Effector CD8-positive, alpha-beta T cell (primary cell): ENCODE data around the gene ADORA2A.

Experiments
- DNase-seq: peaks from one replicate; lab custom pipeline; 2025; lab: John Stamatoyannopoulos, UW
- total RNA-seq, 4 experiments: gene quantifications; one replicate each; lab custom pipeline; 2026; lab: John Stamatoyannopoulos, UW

ADORA2A gene
- 0.91 to 2.6 (median 1.2) reads per million in 4 experiments for total RNA-seq

DNA sequence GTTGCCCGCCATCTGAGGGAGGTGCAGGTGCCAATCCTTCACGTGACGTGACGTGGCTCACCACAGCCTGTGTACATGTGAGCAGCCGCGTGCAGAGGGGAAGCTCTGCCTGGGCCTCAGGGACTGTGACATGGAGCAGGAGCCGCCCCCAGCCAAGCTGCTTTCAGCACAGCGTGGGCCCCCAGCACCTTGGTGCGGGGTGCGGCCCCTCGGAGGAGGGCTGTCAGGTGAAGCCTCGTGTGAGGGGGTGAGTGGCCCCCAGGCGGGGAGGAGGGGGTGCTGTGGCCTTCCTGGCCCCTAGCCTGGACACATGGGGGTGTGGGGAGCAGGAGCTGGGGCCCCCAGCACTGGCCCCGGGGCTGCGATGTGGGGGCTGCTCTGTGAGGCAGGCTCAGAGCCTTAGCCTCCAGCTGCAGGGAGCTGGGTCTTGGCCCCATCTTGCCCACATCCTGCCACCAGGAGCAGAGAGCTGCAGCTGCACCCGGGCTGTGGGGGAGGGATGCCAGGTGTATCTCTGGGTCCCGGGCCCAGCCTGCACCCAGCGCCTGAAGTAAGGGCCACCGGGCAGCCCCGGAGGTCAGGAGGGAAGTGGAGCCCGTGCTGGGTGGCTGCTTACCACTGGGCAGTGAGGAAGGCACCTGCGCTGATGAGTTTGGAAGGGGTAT lies at the start of gene ADORA2A:
TSS of gene ADORA2A (plus strand) at position 100 of the 665 bp plus-strand sequence. CDS start 5,806 bp downstream, outside the sequence.
- DNase-seq: peak; percentile 80

DNA sequence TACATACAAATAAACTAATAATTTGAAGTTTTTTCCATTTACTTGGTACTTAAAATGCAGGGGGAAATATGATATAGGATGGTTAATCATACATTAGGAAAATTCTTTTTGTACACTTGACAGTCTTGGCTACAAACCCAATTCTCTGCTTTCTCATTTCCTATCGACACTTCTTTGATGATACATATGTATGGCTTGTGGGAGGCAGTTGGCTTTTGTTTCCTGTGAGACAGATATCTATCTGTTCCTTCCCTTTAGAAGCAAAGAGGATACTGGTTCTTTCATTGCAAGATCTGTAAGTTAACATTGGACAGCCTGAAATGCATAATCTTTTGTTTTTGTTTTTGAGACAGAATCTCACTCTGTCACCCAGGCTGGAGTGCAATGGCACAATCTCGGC lies 47.9 kb upstream of the ADORA2A start:
- no peak for DNase-seq

DNA sequence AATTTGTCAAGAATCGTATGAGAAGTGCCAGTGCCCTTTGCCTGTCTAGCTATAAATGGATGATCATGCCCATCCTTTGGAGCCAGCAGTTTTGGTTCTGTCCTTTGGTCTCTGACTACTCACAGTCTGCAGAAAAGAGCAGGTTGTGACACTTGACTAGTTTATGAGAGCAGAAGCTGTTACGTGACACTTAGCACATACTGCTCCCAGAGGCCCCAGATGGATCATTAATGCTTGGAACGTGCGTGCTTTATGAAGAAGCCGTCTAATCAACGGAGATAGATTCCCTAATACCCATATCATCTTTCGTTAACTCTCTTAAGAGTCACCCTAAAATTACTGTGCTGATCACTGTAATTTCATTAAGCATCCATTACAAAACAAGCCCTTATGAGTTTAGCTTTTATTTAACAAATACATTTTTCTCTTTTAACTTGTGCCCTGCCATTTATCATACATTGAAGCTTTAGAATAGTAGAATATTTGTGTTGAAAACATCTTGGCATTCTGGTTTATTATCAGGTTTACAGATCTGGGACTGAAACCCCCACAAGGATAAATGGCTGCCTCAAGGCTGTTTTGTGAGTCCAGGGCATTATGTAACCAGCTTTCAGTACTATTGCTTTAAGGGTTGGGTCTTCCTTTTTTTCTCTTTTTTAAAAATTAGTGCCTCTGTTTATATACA lies 47.0 kb upstream of the ADORA2A start:
- no peak for DNase-seq

DNA sequence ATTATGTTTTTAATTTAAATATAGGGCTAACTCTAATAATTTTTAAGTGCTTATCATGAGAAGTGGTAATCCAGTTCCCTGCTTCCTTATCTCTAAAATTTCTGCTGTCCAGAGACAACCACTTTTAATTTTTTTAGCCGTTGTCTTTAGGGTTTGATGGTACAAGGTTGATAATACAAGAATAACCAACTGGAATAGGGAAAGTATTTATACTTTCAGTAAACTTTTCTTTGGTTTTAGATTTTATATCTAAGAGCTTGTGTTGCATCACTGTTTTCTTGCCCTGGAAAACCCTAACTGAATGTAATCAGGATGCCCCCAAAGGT lies 46.5 kb upstream of the ADORA2A start:
- no peak for DNase-seq

DNA sequence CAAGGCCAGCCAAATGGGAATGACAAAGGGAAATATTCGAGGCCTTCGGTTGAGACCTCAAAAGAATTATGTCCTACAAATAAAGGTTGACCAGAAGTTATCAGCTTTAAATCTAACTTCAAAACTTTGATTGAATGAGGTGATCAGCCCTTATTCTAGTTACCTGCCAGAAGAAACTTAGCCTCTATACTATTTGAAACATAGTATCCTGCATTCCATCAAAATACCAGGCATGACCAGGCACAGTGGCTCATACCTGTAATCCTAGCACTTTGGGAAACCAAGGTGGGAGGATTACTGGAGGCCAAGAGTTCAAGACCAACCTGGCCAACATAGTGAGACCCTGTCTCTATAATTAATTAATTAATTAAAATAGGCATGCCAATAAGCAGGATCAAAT lies 44.3 kb upstream of the ADORA2A start:
- DNase-seq: no peak

DNA sequence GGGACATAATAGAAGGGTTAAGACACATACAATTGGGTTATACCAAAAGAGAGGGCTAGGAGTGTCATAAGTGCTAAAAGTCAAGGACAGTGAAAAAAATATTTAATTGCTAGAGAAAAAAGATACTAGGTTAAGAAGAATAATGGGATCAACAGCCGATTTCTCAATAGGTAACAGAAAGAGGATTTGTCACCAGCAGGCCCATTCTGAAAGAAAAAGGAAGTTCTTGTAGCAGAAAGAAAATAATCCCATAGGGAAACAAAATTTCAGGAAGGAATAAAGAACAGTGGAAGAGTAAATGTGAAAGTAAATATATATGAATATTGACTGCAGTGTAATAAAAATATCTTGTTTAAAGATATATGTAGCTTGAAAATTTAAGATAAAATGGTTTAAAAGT lies 43.3 kb upstream of the ADORA2A start:
- no peak for DNase-seq

DNA sequence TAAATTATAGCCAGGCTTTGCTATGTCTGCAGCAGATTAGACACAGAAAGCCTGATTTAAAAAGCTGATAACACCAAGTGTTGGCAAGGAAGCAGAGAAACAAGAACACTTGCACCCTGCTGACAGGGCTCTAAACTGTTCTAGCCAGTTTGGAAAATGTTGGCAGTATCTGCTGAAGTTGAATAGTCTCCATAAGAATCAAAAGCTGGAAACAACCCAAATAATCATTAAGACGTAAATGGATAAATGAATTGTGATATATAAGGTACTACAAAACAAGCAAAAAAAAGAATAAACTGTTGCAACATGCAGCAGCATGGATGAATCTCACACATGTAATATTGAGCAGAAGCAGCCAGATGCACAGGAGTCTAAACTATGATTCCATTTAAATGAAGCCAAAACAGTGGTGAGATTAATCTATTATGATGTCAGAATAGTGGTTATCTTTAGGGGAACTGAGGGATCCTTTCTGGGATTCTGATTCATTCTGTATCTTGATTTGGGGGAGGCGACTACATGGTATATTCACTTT lies 40.4 kb upstream of the ADORA2A start:
- DNase-seq: no peak

DNA sequence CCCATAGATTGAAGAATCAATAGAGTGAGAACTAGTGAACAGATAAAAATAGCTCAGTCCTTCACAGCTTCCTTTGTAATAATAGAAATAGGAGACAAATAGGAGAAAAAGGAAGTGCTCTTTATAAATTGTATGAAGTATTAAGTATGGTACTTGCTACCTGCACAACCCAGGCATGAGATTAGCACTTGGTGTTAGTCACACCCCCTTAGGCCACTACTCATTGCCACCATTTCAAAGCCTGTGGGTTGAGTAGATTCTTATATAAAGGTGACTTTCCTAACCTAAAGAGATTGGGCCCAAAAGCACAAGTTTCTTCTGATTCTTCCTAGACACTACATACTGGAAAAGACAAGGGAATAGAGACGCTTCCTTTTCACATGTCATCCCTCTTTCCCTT lies 37.7 kb upstream of the ADORA2A start:
- DNase-seq: no peak

DNA sequence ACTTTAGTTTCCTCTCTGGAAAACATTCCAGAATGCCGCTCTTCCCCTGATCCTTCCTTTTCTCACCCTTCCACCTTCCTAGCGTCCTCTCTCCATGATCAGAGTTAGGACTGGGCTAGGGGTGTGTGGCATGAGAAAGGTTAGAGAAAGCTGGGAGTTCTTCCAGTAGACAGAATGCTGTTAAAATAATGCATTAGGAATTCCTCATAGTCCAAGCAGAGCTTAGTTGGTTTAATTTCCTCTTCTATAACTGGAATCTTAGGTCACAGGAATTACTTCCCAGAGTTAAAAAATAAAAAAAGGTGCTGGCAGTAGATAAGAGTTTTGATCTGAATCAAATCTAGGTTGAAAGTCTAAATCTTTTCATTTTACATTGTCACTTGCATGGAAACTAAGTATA lies 37.2 kb upstream of the ADORA2A start:
- no peak for DNase-seq

DNA sequence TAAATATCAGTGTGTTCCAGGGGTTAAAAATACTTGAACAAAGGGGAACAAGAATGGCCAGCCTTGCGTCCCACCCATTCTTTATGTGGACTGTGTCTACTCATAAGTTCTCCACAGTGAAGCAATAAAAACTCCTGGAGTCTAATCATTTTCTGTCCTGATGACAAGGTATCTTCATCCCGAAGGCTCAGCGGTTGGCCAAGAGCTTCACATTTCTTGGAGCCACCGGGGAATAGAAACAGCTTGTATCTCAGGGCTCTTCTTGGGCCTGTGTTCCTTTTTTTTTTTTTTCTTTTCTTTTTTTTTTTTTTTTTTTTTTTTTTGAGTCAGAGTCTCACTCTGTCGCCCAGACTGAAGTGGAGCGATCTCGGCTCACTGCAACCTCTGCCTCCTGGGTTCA lies 36.8 kb upstream of the ADORA2A start:
- DNase-seq: no peak

DNA sequence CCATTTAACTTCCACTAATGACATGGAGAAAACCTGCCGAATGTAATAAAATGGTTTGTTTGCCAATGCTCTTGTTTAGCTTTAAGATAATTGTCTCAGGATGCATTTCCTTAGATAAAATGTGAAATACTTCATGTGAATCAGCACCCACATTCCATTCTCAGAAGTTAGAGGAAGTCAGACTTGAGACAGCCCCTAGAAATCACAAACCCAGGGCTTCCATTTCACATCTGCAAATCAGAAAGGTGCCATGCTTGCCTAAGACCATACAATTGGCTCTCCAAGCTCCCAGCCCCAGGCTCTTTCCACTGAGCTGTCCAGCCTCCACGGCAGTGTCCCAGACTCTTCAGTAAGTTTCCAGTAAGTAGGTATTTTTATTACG lies 35.6 kb upstream of the ADORA2A start:
- DNase-seq: no peak

DNA sequence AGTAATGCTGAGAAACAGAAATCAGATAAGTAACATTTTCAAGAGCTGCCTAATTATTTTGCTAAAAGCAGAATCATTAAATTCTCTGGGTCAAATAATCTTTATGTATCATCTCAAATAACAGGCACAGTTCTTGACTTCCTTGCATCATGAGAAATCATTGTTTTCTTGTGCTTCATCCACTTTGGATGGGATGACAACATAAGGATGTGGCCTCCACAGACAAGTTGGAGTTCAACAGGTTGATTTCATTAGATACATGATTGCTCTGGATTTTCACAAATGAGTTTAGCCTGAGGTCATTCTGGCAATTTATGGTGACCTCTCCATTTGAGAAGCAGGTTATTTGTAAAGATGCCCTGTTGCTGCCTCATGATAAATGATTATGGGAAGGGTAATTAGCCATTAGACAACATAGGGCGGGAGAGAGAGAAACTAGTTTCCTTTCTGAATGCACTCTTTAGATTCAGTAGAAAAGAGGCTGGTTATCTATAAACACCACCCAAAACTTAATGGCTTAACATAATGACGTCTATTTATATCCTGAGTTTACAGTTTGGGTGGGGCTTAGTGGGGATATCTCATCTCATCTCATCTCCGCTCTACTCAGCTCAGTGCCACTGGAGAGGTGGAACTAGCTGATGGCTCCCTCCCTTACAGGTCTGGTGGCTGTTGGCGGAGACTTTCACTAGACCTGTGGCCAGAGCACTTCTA lies 35.0 kb upstream of the ADORA2A start:
- no peak for DNase-seq

DNA sequence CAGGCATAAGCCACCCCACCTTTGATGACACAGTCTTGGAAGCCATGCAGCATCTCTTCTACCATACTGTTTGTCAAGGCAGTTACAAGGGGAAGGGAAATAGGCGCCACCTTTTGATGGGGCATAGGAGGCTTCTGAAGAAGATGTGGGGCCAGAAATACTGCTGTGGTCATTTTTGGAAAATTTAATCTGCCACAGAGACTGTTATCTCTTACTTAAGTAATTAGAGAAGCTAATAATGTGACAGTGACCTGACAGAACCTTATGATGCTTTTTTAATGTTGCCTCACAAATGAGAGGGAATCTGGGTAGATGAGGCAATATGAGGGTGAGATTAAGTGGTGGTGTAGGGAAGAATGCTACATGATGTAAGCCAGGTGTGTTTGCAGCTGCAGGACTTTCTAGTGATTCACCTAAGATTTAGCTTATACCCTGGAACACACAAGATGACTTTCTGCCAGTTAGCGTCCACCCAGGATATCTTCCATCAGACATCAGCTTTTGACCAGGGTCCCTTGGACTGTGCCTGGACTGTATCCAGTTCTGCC lies 34.3 kb upstream of the ADORA2A start:
- DNase-seq: no peak

DNA sequence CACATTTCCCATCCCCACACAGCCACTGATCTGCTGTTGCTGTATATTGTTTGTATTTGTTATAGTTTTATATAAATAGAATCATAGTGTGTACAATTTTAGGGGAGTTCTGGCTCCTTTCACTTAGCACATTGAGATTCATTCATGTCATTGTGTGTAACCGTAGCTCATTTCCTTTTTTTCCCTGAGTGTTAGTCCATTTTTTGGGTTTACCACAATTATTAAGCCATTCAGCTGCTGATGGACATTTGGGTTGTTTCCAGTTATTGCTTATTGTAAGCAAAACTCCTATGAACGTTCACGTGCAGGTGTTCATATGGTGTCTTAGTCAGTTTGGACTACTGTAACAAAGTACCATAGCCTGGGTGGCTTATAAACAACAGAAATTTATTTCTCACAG lies 33.6 kb upstream of the ADORA2A start:
- DNase-seq: no peak

DNA sequence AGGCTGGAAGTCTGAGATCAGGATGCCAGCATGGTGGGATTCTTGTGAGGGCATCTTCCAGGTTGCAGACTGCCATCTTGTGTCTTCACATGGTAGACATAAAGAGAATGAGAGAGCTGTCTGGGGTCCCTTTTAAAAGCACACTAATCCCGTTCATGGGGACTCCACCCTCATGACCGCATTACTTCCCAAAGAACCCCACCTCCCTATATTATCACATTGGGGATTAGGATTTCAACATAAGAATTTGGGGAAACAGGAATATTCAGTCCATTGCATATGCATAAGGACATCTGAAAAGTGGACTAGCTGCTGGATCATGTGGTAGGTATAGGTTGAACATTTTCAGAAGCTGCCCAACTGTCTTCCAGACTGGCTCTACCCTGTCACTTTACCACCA lies 33.1 kb upstream of the ADORA2A start:
- no peak for DNase-seq

DNA sequence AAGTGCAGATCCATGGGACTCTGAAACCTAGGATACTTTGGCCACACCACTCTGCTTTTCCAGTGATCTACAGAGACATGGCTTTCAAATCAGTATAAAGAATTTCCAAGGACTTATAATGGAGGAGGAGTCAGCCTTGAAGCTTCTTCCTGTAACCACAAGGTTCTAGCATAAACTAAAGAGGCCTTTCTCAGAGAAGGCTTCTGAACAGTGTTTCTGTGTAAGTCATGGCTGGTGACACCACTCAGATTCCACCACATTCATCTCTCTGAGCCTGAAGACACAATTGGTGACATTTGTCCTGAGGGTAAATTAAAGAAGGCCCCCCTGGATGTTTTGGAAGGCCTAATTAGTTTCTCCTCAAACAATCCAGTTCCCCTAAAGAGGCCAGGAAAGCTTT lies 29.0 kb upstream of the ADORA2A start:
- no peak for DNase-seq

DNA sequence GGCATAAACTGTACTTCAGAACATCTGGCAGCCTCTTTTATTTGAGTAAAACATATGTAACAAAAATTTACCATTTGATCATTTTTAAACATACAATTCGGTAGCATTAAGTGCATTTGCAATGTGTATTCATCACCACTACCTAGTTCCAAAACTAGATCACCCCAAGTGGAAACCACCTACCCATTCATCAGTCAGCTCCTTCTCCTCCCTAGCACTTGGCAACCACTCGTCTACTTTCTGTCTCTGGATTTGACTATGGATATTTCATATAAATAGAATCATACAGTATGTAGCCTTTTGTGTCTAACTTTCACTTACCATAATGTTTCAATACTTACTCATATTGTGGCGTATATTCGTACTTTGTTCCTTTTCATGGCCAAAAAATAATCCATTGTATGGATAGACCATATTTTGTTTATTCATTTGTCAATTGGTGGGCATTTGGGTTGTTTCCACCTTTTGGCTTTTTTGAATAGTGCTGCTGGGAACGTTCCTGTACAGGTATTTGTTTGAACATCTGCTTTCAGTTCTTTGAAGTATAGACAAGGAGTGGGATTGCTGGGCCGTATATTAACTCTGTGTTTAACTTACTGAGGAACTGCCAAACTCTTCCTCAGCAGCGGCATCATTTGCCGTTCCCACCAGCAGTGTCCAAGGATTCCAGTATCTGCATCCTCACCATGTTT lies 27.2 kb upstream of the ADORA2A start:
- DNase-seq: no peak

DNA sequence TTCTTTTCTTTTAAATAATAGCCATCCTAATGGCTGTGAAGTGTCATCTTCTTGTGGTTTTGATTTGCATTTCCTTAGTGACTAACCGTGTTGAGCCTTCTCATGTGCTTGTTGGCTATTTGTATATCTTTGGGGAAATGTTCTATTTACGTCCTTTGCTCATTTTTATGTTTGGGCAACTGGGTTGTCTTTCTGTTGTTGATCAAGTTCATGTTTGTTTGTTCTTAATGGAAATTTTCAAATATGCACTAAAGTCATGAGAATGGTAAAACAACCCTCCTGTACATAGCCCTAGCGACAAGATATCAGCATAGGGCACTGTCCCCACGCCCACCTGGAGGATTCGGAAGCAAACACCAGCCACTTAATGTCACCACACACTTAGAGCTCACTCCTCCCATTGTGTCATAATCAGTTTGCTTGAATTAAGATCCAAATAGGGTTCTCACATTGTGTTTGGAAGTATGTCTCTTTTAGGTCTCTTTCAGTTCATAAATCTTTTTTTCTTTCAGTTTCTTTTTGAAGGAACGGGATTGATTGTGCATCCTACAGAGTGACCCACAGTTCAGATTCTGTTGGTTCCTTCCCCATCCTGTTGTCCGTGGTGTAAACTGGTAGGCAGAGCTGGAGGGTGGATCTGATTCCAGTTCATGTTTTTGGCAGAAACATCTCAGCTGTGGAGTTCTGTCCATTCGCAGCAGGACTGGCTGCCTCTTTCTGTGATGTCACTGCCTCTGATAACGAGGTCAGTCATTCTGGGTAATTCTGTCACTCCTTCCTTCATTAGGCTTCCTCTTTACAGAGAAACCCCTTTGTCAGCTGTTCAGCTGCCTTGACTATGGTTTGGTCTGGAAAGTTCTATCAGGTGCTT lies 26.4 kb upstream of the ADORA2A start:
- DNase-seq: no peak

DNA sequence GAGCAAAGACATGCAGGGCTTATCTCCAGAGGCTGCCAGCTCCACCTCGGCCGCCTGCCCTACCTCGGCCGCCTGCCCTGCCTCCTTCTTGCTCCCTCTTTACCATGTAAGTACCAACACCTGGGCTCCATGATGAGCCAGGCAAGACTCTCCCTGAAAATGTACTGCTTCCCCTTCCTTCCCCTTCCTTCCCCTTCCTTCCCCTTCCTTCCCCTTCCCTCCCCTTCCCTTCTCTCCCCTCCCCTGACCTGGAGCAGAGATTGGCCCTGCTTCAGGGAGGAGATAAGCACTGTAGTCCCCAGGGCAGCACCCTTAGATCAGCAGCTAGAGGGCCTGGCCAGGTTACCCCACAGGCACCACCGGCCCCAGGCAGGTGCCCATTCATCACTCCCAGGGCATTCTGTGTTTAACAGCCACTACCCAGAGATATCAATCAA lies 25.4 kb upstream of the ADORA2A start:
- no peak for DNase-seq

DNA sequence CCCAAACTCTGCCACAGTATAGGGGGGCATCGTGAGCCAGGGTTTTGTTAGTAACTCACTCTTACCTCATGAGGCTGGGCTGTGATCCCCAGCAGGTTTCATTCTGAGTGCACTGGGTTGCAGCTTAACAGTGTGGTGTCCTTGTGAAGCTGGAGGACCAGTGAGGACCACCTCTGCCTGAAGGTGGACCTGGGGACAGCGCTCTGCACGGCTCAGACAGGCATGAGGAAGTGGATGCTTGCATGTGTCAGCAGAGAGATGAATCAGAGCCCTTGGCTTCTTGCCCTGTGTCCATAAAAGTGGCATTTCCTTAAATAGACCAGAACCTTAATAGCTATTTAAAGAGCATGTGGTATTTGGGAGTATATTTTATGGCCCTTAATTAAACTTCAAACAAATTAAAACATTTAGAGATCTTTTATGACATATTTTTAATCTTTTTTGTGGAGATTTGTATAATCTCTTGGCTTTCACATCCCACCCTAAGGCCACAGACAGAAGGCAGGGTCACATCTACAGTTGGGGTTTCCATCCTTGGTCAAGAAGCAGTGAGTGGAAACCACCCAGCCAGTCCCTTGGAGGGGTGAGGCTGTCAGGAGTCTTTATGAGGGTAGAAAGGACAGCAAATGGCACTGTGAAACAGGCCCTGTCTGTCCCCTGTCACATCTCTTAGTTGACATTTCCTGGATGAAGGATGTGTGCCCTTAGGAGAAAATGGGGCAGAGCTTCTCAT lies 24.8 kb upstream of the ADORA2A start:
- DNase-seq: no peak
